B cell (primary cell): ENCODE measurements around the gene BIVM. TPM values are rescaled to one million over a fixed set of nuclear protein-coding genes. Genes with fewer than 3 reads are reported as not detected.

Experiments
- ATAC-seq: fragments of 200-7000 bp; cut with Tn5 transposase; one replicate; pipeline ENCODE4 v1.10.0; 2021; ENCODE audit warnings: low read depth, mild to moderate bottlenecking, moderate number of reproducible peaks, moderate library complexity
- CTCF ChIA-PET: fragments of 350-600 bp; sonication (Branson Sonifier 250); formaldehyde crosslinking; loops from one replicate; lab custom pipeline; 2021; ENCODE audit warnings: antibody characterized with exemption, inconsistent platforms; lab: Charles Lee
- POLR2A ChIA-PET: fragments of 350-600 bp; sonication (Branson Sonifier 250); formaldehyde crosslinking; loops from one replicate; lab custom pipeline; 2021; ENCODE audit warnings: antibody characterized with exemption; lab: Charles Lee
- DNase-seq: peaks from one replicate; pipeline ENCODE4 v3.0.0; 2013
- H2AFZ ChIP-seq: 2 replicates; pipeline ENCODE4 v1.6.1; 2012; ENCODE audit warnings: mild to moderate bottlenecking, low read depth, low read length; ENCODE audit not compliant: insufficient read depth, poor library complexity, severe bottlenecking
- H3K27ac ChIP-seq, 2 donors: 1 replicate in 1 of 2; 2 replicates in 1 of 2; pipeline ENCODE4 v1.5.1; 2012 to 2013; ENCODE audit warnings: low read length in 2 of 2, mild to moderate bottlenecking in 2 of 2, moderate library complexity in 1 of 2
- H3K27me3 ChIP-seq, 4 experiments: fragments of 200-600 bp in 1 of 4; sonication (generic) in 1 of 4; replicated peaks in 1 of 4; 1 replicate in 2 of 4; 2 replicates in 2 of 4; pipeline versions ENCODE4 v1.6.1 to v1.7.0; 2013 to 2016; ENCODE audit warnings: low read length in 3 of 4, mild to moderate bottlenecking in 2 of 4, mixed read lengths in 1 of 4, moderate library complexity in 1 of 4; ENCODE audit not compliant: insufficient read depth in 4 of 4, control insufficient read depth in 3 of 4; ENCODE audit errors: control extremely low read depth in 1 of 4
- H3K36me3 ChIP-seq, 2 experiments: replicated peaks in 1 of 2; 1 replicate in 1 of 2; 2 replicates in 1 of 2; pipeline versions ENCODE4 v1.6.1 to v1.7.1; 2013; ENCODE audit warnings: low read length in 1 of 2; ENCODE audit not compliant: insufficient read depth in 2 of 2, control insufficient read depth in 1 of 2; ENCODE audit errors: control extremely low read depth in 1 of 2, extremely low read depth in 1 of 2
- H3K4me1 ChIP-seq, 2 donors: fragments of 200-600 bp in 1 of 2; sonication (generic) in 1 of 2; 1 replicate in 1 of 2; 2 replicates in 1 of 2; pipeline versions ENCODE4 v1.5.1 to v1.6.1; 2013 to 2017; ENCODE audit warnings: low read length in 2 of 2; ENCODE audit not compliant: control insufficient read depth in 2 of 2, insufficient read depth in 2 of 2
- H3K4me2 ChIP-seq: replicated peaks from 2 replicates; pipeline ENCODE3; 2012; ENCODE audit warnings: mild to moderate bottlenecking, low read depth, low read length; ENCODE audit not compliant: poor library complexity, severe bottlenecking
- H3K4me3 ChIP-seq, 5 experiments: fragments of 200-600 bp in 1 of 5; sonication (generic) in 1 of 5; 1 replicate in 3 of 5; 2 replicates in 2 of 5; pipeline versions ENCODE4 v1.5.1 to v1.7.0; 2011 to 2016; ENCODE audit warnings: low read length in 4 of 5, mild to moderate bottlenecking in 4 of 5, low read depth in 2 of 5, control low read depth in 1 of 5, moderate library complexity in 1 of 5; ENCODE audit not compliant: insufficient read depth in 1 of 5; ENCODE audit errors: control extremely low read depth in 1 of 5, extremely low read depth in 1 of 5
- H3K79me2 ChIP-seq: fragments of 200-600 bp; sonication (generic); one replicate; pipeline ENCODE4 v1.6.0; 2016; ENCODE audit warnings: low read length; ENCODE audit not compliant: control insufficient read depth, insufficient read depth
- H3K9ac ChIP-seq: fragments of 200-600 bp; sonication (generic); 2 replicates; pipeline ENCODE4 v1.6.1; 2017; ENCODE audit warnings: mild to moderate bottlenecking, low read length, moderate library complexity
- H3K9me3 ChIP-seq, 3 donors: one replicate each; pipeline versions ENCODE4 v1.6.1 to v1.7.1; 2013; ENCODE audit warnings: low read length in 2 of 3; ENCODE audit not compliant: control insufficient read depth in 2 of 3, insufficient read depth in 1 of 3; ENCODE audit errors: control extremely low read depth in 1 of 3
- H4K20me1 ChIP-seq: 2 replicates; pipeline ENCODE4 v1.6.0; 2012; ENCODE audit warnings: mild to moderate bottlenecking, low read length; ENCODE audit not compliant: insufficient read depth, control insufficient read depth, poor library complexity, severe bottlenecking
- H3K27ac Mint-ChIP-seq: one replicate; pipeline ENCODE4 v1.8.0; 2021; ENCODE audit warnings: mixed read lengths
- H3K27me3 Mint-ChIP-seq: one replicate; pipeline ENCODE4 v1.8.0; 2021; ENCODE audit warnings: mixed read lengths
- H3K4me1 Mint-ChIP-seq: one replicate; pipeline ENCODE4 v1.8.0; 2021; ENCODE audit warnings: mixed read lengths
- H3K4me3 Mint-ChIP-seq: one replicate; pipeline ENCODE4 v1.8.0; 2021; ENCODE audit warnings: mixed read lengths
- H3K9me3 Mint-ChIP-seq: one replicate; pipeline ENCODE4 v1.8.0; 2022; ENCODE audit warnings: mixed read lengths; ENCODE audit not compliant: insufficient read depth
- CTCF ChIP-seq: fragments of 200-600 bp; IDR thresholded peaks from one replicate; pipeline ENCODE4 v1.8.0; 2022; ENCODE audit warnings: antibody characterized with exemption, mild to moderate bottlenecking
- EZH2 ChIP-seq: IDR thresholded peaks from 2 replicates; pipeline ENCODE4 v1.6.1; 2012; ENCODE audit warnings: borderline replicate concordance, low read depth, mild to moderate bottlenecking, moderate library complexity, low read length; ENCODE audit not compliant: insufficient read depth, poor library complexity, severe bottlenecking
- WGBS: methylation state at CpG from one replicate; pipeline ENCODE4 v1.1.5; 2013; ENCODE audit warnings: missing lambda C conversion rate; ENCODE audit not compliant: insufficient coverage; 5-methylcytosine and 5-hydroxymethylcytosine counted together
- intact Hi-C: fragments of 100-400 bp; cut with micrococcal nuclease; formaldehyde crosslinking; loops from one replicate; pipeline ENCODE4 v1.10.0; 2022
- polyA plus RNA-seq: library from polyadenylated mRNA; depleted of rRNA; stranded (reverse); fragments of >200 nt; gene quantifications from 2 replicates; pipeline ENCODE4 v1.2.3, GENCODE V29; 2012
- total RNA-seq, 2 donors: library from RNA; stranded (reverse); fragments of 120-200 nt in 1 of 2; gene quantifications; 1 replicate in 1 of 2; 2 replicates in 1 of 2; pipeline versions ENCODE4 v1.2.3 to v1.2.4, GENCODE V29; 2013 to 2022

BIVM gene
- total and polyA plus RNA-seq, 2 donors (not counting 1 experiment from before 2014, with no cell fraction given) = 1.0 to 3.6 TPM

GRCh38 chr13:102763741-102764140 lies 35.2 kb upstream of the BIVM start:
- intact Hi-C loops = no loop called here
- H3K9me3 Mint-ChIP-seq = no peaks in the 10 kb centered on the region
- no peaks in the 10 kb centered on the region for H3K4me1 Mint-ChIP-seq
- Histone ChIP-seq H3K79me2 (no peaks in the 10 kb centered on the region), H3K4me2 (no peak overlapping the region), H3K4me1 (no peaks in the 10 kb centered on the region), H3K4me3 (no peak overlapping the region), H3K27me3 (no peaks in the 10 kb centered on the region), H3K9ac (no peak overlapping the region), H3K9me3 (no peaks in the 10 kb centered on the region), H4K20me1 (no peaks in the 10 kb centered on the region), H3K36me3 (no peaks in the 10 kb centered on the region), H2AFZ (no peak overlapping the region), H3K27ac (no peak overlapping the region)
- H3K4me3 Mint-ChIP-seq = no peak overlapping the region
- DNase-seq (no peak), ATAC-seq (no peak)
- H3K27me3 Mint-ChIP-seq = no peaks in the 10 kb centered on the region
- ChIA-PET CTCF (no interaction called here), POLR2A (no interaction called here)
- TF ChIP-seq EZH2 = no peak
- no peak for TF ChIP-seq CTCF
- WGBS = 86% methylated on average over 1 of the region's 1 CpG
- no peak overlapping the region for H3K27ac Mint-ChIP-seq

- no peak overlapping the region for H3K27ac ChIP-seq
- peaks cover 10% of the 10 kb centered on the region for H3K4me1 Mint-ChIP-seq
- no peaks in the 10 kb centered on the region for H3K9me3 Mint-ChIP-seq
- no peak overlapping the region for H2AFZ ChIP-seq
- no peak overlapping the region for H3K27ac Mint-ChIP-seq
- intact Hi-C loops = no loop called here
- no peak overlapping the region for H3K4me3 Mint-ChIP-seq
- H3K9me3 ChIP-seq = peaks cover 0 to 2% (median 0%) of the 10 kb centered on the region in 3 donors
- no peaks in the 10 kb centered on the region for H3K27me3 ChIP-seq
- TF ChIP-seq EZH2 (no peak), CTCF (no peak)
- CTCF ChIA-PET = no interaction called here
- H3K4me1 ChIP-seq = peaks cover 3 to 9% of the 10 kb centered on the region in 2 donors
- H3K4me2 ChIP-seq = no peak overlapping the region
- peaks cover 4% of the 10 kb centered on the region for H3K79me2 ChIP-seq
- H3K9ac ChIP-seq = no peak overlapping the region
- no peaks in the 10 kb centered on the region for H4K20me1 ChIP-seq
- POLR2A ChIA-PET = no interaction called here
- no peaks in the 10 kb centered on the region for H3K27me3 Mint-ChIP-seq
- no CpG with 5 or more reads among the region's 2 CpGs for WGBS
- no peak overlapping the region for H3K4me3 ChIP-seq
- H3K36me3 ChIP-seq = no peaks in the 10 kb centered on the region
- DNase-seq = no peak
- no peak for ATAC-seq
Measured at GRCh38 chr13:102768909-102769308, 30.0 kb upstream of the BIVM start.
